GM18508 (cell line): ENCODE data around the gene SFTA2.
"Not testable (repeated sequence)": the region's sequence is repeated elsewhere in the genome, so short reads cannot be mapped to it uniquely, and the experiment has no call there.

Experiments
- ATAC-seq: cut with Tn5 transposase; IDR thresholded peaks from one replicate; pipeline ENCODE4 v1.9.1; 2021; ENCODE audit warnings: moderate number of reproducible peaks; ENCODE audit not compliant: insufficient read depth, unreplicated experiment

The SFTA2 gene

DNA sequence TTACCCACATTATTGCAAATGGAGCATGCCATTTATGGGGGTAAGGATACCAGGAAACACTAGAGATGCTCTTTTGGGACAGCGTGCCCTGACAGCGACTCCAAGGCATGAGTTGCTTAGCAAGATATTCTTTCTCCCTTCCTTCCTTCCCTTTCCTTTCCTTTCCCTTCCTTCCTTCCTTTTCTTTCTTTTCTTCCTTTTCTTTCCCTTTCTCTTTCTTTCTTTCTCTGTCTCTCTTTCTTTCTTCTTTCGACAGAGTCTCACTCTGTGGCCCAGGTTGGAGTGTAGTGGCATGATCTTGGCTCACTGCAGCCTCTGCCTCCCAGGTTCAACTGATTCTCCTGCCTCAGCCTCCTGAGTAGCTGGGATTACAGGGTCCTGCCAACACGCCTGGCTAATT is 12.1 kb upstream of the SFTA2 start:
- ATAC-seq: no peak

DNA sequence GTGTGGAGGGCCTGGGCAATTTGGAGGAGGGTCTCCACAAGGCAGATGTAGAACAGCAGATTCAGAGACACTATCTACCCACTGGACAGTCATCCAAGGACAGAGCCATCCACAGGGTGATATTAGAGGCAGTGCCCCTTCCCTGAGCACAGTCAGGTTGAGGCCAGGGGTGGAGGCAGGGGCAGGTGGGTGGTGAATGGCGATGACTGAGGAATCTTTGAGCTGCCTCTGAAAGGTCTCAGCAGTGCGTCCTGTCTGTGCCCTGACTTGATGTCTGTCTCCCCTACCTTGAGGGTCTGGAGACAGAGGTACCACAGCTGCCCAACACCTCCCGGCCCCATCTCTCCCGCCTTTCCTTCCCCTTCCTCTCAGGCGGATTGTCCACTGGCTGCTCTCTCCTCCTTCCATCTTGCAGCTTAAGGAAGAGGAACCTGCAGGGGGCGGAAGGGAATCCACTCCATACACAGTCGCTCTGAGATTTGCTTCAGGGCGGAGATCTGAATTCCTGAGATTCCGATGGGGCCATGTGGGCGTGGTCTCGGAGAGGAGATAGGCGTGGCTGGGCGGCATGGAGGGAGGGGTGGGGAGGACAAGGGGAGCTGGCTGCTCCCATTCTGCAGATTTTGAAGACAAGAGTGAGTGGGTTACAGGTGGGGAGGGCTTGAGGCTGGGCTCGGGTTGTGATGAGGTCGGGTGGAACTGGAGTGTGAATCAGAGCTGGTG is 10.5 kb upstream of the SFTA2 start:
- no peak for ATAC-seq

DNA sequence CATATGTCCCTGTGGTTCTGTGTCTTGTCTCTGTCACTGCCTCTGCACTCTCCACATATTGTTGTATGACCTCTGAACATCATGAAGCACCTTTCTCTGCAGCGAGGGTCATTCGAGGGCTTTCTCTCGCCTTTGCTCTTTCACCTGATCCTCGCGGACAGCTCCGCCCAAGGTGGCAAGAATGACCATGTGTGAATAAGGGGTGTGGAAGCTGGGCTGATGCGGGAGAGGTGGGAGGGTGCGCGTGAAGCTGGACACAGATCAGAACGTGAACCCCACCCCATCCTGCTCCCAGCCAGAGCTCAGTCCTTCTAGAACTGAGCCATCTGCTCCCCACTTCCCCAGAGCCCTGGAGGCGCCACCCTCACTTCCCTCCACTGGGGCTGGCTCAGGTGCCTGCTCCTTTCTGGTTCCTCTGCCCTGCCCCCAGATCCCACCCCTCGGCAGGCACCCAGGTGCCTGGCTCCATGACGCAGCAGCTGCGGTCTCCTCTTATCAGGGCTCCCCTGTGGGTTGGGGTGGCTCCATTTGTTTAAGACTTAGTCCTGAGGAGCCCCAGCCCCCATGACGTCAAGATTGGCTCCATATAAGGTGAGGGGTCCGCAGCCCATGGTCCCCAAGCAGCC is 8.5 kb upstream of the SFTA2 start, which contains the start of gene MUCL3:
Gene MUCL3, plus strand, starts transcription at position 613 of the 626 bp plus-strand sequence. CDS start 27 bp downstream, outside the sequence.
- ATAC-seq: no peak

DNA sequence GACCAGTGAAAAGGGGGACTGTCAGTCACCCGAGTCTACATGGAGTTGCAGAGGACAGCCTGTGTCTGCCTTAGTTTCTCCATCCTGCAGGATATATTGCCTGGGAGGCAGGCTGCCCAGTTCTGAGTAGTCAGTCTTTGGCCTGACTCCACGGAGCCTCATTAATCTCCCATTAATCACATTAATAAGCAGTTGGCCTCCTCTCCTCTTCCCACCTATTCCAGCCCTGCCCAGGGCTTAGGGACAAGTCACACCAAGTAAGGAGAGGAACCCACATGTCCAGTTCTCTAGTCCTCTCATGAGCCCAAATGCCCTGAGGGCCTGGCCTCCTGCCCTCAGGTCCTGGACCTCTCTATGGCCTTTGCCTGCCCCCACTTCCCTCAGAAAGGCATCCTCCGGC is 7.5 kb upstream of the SFTA2 start:
- ATAC-seq: no peak

DNA sequence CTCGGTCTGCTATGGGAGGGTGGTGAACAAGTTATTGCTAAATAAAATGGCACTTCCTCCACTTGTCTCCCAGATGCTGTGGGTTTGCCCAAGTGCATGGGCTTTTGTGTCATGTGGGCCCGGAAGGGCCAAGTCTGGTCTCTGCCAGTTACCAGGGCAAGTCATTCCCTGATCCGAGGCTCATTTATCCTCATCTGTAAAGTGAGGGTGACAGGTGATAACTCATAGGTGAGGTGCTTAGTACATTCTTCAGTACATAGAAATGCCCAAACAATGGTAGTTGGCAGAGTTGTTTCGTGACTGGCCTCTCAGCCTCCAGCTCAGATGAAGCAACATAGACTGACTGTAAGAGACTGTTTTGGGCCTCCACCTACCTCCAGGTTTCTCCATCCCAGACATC is 6.8 kb upstream of the SFTA2 start:
- no peak for ATAC-seq

DNA sequence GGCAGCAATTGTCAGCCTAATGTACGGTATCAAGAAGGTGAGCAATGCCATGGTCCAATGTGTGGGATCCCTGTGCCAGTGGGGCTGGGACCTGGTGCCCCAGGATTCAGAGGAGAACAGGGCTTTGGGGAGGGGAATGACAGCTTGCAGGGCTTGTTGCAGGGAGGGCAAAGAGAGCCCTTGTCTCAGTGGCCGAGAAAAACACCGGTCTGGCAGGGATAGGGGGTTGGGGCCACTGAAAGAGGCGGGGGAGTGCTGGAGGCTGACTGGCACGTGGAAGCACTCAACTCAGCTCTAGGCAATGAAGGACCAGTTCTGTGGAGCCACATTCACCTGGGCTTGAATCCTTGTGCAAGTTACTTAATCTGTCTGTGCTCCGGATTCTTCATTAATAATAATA is 5.3 kb upstream of the SFTA2 start:
- no peak for ATAC-seq

DNA sequence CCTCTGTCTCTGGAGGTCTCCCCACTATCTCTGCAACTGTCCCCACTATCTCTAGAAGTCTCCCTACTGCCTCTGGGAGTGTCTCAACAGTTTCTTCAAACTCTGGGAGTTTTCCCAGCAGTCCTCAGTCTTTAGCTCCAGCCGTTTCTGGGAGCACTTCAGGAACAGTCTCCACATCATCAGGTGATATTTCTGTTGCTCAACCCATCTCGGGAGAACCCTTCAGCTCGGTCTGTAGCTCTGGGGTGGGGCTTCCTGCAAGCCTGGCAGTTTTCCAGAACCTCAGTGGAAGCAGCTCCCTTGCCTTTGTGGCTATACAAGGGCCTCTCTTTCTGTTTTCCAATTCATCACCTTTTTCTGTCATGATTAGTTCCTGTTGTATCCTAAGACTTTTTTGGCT is 3.0 kb upstream of the SFTA2 start:
- ATAC-seq: no peak

DNA sequence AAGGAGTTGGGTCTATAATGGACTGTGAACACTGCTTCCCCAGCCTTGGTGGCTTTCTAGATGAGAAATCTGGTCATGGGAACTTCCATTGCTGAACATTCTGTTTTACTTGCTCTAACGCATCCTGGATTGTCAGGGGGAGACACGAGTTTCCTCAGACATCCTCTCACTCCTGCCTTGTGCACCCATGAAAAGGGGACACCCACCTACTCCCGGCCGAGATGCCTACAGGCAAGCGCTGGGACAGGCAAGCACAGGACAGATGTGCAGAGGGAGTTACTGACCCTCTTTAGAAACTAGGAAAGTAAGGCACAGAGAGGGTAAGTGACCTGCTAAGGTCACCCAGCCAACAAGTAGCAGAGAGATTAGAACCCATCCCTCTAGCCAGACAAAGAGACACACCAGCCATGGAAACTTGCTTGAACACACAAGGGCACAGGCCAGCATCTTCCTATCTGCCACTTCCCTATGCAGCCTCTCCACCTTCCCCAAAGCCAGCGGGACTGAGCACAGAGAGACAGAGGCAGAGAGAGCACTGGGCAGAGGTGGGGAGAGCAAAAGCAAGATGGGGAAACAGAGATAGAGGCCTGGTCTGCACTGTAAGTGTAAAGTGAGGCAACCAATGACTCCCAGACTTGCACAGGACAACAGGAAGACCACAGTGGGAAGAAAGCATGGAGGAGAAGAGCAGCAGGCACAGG is 845 bp upstream of the SFTA2 start:
- ATAC-seq: no peak

DNA sequence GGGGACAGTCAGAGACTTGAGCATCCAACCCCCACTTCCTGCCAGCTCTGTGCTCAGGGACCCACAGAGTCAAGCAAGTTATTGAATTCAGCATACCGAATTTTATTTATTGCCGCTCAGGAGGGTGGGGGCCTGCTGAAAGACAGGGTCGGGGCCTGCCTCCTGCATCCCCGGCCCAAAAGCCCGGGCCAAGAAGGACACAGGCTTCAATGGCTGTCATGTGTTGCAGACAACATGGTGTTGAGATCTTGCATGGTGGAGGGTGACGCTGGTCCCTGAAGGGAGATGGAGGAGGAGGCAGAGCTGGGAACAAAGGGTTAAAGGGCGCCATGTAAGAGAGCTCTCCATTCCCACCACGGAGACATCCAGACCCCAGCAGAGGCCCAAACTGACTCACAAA is 698 bp downstream of the SFTA2 start:
- ATAC-seq: no peak

DNA sequence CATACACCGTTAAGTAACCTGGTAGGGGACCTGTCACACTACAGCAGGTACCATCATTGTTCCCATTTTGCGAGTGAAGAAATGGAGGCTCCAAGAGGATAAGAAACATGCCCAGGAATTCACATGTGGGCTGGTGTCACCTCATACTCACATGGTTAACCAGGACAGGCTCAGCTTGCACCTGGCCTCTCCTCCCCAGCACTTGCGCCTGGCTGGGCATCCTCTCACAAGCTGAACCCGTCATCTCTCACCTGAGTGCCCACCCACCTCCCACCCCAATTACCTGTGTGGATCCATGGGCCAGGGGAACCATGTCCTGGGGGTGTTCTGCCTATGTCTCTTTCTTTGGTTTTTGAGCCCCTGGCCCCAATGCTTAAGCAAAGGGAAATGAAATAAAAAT is 1.5 kb downstream of the SFTA2 start:
- no peak for ATAC-seq

DNA sequence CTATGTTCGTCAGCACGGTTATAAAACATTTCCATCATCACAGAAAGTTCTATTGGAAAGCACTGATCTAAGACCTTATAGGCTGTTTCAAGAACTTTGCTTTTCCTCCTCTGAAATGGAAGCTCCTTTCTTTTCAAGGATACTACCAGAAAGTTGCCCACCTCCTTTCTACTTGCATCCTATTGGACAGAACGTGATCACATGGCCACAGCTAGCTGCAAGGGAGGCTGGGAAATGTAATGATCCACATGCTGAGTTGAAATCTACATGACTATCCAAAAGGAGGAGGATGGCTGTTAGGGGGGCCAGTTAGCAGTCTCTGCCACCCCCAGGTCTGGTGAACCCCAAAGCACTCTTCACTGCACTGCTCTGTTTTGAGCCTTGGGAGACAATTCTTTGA is 3.3 kb downstream of the SFTA2 start:
- ATAC-seq: no peak

DNA sequence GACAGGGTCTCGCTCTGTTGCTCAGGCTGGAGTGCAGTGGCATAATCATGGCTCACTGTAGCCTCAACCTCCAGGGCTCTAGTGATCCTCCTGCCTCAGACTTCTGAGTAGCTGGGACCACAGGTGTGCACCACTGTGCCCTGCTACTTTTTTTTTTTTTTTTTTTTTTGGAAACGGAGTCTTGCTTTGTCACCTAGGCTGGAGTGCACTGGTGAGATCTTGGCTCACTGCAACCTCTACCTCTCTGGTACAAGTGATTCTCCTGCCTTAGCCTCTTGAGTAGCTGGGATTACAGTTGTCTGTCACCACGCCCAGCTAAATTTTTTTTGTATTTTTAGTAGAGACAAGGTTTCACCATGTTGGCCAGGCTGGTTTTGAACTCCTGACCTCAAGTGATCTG is 4.9 kb downstream of the SFTA2 start:
- ATAC-seq: not testable (repeated sequence)

DNA sequence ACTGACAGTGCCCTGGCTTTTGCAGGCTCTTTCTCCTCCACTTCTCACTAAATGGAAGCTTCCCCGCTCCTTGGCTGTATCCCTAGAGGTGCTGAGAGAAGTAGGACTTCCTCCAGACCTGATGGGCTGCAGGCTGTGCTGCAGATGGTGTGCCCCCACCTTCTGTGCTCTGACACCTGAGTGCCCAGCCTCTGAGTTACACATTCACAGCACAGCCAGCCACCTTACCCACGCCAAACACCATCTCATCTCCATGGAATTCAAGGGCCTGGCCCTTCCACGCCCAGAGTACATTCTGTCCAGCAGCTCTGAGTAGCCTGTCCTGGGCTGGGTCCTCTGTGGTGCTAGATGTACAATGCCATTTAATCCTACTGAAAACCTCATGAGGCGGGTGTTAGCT is 5.3 kb downstream of the SFTA2 start:
- no peak for ATAC-seq

DNA sequence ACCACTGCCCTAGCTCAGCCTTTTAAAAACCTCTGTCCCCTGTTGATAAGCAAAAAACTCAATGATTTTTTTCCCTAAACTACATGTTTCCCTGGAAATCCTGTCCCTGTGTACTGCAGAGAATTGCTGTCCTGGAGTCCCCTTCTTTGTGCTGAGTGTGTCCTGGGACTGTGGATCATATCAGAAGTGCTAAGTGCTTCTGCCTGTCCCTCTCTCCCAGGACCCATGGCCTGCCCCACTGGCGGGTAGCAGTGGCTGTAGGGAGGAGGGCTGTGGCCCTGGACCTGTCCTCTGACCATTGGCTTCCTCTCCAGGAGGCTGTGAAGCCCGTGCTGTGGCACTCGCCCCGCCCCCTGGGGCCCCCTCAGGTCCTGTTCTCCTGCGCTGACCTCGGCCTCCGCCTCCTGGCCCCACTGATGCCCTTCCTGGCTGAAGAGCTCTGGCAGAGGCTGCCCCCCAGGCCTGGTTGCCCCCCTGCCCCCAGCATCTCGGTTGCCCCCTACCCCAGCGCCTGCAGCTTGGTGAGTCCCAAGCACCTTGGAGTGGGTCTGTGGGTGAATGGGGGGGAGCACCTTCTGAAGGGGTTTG is 7.8 kb downstream of the SFTA2 start:
- ATAC-seq: not testable (repeated sequence)

DNA sequence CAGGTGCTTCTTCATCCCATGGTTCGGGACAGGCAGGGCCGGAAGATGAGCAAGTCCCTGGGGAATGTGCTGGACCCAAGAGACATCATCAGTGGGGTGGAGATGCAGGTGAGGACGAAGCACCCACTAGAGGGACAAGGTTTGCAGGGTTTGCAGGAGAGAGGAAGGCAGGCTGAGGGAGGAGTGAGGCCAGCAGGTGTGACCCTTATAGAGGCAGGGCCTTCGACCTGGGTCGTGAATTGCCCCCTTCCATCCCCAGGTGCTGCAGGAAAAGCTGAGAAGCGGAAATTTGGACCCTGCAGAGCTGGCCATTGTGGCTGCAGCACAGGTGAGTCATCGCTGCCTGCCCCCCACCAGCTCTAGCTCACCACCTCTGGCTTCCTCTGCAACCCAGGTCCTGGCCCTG is 9.5 kb downstream of the SFTA2 start:
- no peak for ATAC-seq

DNA sequence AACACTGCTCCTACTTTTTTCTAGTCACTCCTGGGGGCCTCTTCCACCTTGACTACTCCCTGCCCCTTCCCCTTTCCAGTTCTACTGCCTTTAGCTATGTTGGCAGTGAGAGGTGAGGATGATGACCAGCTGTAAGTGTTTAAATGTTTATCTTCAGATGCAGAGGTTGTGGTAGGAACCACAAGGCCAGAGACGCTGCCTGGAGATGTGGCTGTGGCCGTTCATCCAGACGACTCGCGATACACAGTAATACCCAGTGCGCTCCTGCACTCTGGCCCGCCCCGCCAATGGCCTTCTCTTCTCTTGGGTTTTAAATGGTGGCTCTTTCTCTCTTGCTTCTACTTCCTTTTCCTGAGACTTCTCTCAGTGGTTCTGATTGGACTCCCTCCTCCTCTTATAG is 13.3 kb downstream of the SFTA2 start:
- no peak for ATAC-seq

DNA sequence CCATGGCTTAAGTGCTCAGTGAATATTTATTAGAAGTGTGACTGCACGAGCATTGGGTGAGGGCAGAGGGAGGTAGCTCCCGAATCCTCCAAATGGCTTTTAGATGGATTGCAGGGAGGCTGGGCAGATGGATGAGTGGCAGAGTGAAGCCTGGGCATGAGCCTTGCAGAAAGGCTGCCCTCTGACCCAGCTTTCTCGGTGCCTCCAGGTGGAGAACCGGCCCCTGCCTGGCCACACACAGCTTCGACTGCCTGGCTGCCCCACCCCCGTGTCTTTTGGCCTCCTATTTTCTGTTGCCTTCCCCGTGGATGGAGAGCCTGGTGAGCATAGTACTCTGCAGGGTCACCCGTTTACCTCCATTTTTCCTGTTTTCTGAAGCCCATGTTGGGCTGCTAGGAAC is 14.5 kb downstream of the SFTA2 start:
- ATAC-seq: no peak

DNA sequence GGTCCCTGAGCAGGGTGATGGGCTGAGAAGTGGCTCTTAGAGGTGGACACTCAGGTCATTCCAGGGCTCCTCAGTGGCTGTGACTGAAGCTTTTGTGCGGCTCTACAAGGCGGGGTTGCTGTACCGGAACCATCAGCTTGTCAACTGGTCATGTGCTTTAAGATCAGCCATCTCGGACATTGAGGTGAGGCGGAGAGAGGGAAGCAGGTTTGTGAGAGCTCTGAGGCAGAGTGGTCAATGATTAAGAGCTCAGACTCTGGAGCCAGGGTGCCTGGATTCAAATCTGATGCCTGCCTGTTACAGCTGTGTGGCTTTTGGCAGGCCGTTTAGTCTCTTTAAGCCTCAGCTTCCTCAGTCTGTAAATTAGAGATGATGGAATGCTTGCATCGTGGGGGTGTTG is 14.9 kb downstream of the SFTA2 start:
- ATAC-seq: no peak

DNA sequence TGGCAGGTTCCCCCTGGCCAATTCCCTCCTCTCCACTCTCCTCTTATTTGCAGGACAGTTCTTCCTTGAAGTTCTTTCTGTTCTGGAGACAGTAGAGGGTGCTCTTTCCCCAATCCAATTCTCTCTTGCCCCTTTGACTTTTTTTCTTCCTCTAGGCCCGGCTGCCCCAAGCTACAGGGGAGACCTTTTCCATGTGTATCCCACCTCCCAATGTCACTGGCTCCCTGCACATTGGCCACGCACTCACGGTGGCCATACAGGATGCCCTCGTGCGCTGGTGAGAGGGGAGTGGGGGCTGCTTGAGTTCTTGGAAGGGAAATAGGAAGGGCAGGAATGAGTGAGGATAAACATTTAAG is 16.4 kb downstream of the SFTA2 start:
- ATAC-seq: no peak

DNA sequence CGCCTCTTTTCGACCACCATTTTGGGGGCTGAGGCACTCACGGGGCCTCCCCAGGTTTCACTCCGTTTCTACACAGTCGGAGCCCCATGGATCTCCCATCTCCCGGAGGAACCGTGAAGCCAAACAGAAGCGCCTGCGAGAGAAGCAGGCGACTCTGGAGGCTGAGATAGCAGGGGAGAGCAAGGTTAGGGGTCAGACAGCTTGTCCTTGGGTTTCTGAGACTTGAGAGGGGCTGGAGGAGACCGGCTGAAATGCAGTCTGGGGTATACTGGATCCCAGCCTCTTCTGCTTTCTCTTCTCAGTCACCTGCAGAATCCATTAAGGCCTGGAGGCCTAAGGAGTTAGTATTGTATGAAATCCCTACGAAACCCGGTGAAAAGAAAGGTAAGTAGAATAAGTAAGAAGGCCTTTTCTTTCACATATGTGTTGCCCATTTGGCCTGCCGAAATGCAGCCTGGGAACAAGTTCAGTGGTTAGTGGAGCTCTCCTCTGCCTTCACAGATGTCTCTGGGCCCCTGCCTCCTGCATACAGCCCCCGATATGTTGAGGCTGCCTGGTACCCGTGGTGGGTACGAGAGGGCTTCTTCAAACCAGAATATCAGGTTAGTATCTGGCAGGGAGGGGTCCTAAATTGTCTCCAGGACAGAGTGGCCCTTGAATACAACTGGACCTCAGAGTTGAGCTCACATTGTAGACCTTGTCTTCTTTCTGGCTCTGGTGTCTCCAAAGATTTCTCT is 16.9 kb downstream of the SFTA2 start:
- ATAC-seq: no peak
